ENCODE results near the gene SPDYE6. TPM values are rescaled to one million over a fixed set of nuclear protein-coding genes. Genes with fewer than 3 reads are reported as not detected.

The SPDYE6 gene
- total RNA-seq, 1 experiment from 2014 or later = not detected

DNA sequence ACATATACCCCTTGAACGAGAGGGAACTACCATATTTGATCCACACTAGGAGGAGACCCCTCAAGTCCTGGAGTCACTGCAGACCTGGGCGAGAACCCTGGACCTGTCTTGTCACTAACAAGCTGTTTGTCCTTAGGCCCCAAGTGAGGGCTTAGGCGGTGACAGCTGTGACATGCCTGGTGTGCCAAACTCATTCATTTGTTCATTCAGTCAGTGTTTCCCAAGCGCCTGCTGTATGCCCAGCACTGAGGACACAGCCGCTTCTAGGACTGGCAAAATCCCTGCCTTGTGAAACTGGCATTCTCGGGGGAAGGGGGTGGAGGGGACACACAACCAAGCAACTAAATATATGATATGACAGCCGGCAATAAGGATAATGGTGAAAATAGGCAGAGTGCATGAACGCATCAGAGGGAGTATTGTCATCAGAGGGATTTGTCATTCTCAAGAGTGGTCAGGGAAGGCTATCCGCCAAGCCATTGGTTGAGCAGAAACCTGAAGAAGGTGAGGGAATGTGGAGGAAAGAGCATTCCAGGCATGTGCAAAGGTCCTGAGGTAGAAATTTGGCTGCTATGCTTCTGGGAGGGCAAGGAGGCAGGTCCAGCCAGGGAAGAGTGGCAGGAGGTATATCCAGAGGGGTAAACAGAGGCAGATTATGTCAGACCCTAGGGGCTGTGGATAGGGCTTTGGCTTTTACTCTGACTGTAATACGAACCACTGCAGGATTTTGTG lies 58.6 kb downstream of the SPDYE6 start:
- no peaks in the 10 kb centered on the region for H3K9me3 ChIP-seq (ENCODE audit: control insufficient read depth in 1 of 2, insufficient read depth in 1 of 2, low read depth in 1 of 2, low read length in 2 of 2)
- H3K4me3 ChIP-seq (replicated peaks in 1 of 2; ENCODE audit: low read depth in 1 of 2, low read length in 2 of 2) = no peak overlapping the region
- no peak for DNase-seq (ENCODE audit: low read depth, low spot score)
- H3K27me3 ChIP-seq (ENCODE audit: insufficient read depth, low read length) = no peaks in the 10 kb centered on the region
- H2AFZ ChIP-seq (ENCODE audit: low read depth, low read length, poor library complexity, severe bottlenecking) = no peak overlapping the region
- intact Hi-C loops (cut with micrococcal nuclease) = no loop called here
- no peak overlapping the region for H3K27ac ChIP-seq (ENCODE audit: low read depth, low read length)
- RAD21 ChIA-PET (ENCODE audit: low non-redundant PET in 1 of 2, low total read pairs in 2 of 2, uncharacterized antibody in 2 of 2, unreplicated experiment in 2 of 2) = no interaction called here
- H3K79me2 ChIP-seq (ENCODE audit: insufficient read depth, low read length) = no peaks in the 10 kb centered on the region
- TF ChIP-seq, protein P1, sequence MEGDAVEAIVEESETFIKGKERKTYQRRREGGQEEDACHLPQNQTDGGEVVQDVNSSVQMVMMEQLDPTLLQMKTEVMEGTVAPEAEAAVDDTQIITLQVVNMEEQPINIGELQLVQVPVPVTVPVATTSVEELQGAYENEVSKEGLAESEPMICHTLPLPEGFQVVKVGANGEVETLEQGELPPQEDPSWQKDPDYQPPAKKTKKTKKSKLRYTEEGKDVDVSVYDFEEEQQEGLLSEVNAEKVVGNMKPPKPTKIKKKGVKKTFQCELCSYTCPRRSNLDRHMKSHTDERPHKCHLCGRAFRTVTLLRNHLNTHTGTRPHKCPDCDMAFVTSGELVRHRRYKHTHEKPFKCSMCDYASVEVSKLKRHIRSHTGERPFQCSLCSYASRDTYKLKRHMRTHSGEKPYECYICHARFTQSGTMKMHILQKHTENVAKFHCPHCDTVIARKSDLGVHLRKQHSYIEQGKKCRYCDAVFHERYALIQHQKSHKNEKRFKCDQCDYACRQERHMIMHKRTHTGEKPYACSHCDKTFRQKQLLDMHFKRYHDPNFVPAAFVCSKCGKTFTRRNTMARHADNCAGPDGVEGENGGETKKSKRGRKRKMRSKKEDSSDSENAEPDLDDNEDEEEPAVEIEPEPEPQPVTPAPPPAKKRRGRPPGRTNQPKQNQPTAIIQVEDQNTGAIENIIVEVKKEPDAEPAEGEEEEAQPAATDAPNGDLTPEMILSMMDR (IDR thresholded peaks at IDR 0.05 in 2 of 3, conservative IDR thresholded peaks at IDR 0.05 in 1 of 3; ENCODE audit: borderline replicate concordance in 1 of 3, insufficient read depth in 1 of 3, low read depth in 2 of 3, low read length in 2 of 3) = no peak
- TF ChIP-seq SRF (IDR thresholded peaks at IDR 0.05; ENCODE audit: low read depth) = no peak
- no peak for TF ChIP-seq CEBPB (IDR thresholded peaks at IDR 0.05; ENCODE audit: low read depth)
- TF ChIP-seq POLR2A (IDR thresholded peaks at IDR 0.05; ENCODE audit: borderline replicate concordance, extremely low read depth, insufficient read depth, insufficient read length) = no peak
- TF ChIP-seq, protein P2, sequence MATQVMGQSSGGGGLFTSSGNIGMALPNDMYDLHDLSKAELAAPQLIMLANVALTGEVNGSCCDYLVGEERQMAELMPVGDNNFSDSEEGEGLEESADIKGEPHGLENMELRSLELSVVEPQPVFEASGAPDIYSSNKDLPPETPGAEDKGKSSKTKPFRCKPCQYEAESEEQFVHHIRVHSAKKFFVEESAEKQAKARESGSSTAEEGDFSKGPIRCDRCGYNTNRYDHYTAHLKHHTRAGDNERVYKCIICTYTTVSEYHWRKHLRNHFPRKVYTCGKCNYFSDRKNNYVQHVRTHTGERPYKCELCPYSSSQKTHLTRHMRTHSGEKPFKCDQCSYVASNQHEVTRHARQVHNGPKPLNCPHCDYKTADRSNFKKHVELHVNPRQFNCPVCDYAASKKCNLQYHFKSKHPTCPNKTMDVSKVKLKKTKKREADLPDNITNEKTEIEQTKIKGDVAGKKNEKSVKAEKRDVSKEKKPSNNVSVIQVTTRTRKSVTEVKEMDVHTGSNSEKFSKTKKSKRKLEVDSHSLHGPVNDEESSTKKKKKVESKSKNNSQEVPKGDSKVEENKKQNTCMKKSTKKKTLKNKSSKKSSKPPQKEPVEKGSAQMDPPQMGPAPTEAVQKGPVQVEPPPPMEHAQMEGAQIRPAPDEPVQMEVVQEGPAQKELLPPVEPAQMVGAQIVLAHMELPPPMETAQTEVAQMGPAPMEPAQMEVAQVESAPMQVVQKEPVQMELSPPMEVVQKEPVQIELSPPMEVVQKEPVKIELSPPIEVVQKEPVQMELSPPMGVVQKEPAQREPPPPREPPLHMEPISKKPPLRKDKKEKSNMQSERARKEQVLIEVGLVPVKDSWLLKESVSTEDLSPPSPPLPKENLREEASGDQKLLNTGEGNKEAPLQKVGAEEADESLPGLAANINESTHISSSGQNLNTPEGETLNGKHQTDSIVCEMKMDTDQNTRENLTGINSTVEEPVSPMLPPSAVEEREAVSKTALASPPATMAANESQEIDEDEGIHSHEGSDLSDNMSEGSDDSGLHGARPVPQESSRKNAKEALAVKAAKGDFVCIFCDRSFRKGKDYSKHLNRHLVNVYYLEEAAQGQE (IDR thresholded peaks at IDR 0.05; ENCODE audit: low read depth) = no peak
- H3K36me3 ChIP-seq (ENCODE audit: control insufficient read depth in 1 of 2, insufficient read depth in 2 of 2, low read length in 2 of 2) = no peaks in the 10 kb centered on the region
- no peak overlapping the region for H3K9ac ChIP-seq (ENCODE audit: low read length)
- no peak overlapping the region for H3K4me2 ChIP-seq (ENCODE audit: low read length)
- POLR2A ChIA-PET = no interaction called here
- BruUV-seq (replicated peaks) = no TSS peak
- H4K20me1 ChIP-seq (ENCODE audit: insufficient read depth) = no peaks in the 10 kb centered on the region
- H3K9me2 ChIP-seq (ENCODE audit: insufficient read depth) = no peaks in the 10 kb centered on the region
- peaks cover 0 to 2% of the 10 kb centered on the region in 2 experiments; a peak in 1 of 4 replicates for H3K4me1 ChIP-seq (ENCODE audit: control insufficient read depth in 1 of 2, insufficient read depth in 2 of 2, low read length in 2 of 2)
- CTCF ChIA-PET = no interaction called here
- ATAC-seq = no peak
